HG03565 (cell line): Measurements from ENCODE around the gene PCSK7.

Experiments
- ATAC-seq: cut with Tn5 transposase; IDR thresholded peaks from one replicate; pipeline ENCODE4 v1.9.1; 2021; ENCODE audit warnings: mild to moderate bottlenecking, moderate library complexity; ENCODE audit not compliant: unreplicated experiment

The PCSK7 gene

DNA sequence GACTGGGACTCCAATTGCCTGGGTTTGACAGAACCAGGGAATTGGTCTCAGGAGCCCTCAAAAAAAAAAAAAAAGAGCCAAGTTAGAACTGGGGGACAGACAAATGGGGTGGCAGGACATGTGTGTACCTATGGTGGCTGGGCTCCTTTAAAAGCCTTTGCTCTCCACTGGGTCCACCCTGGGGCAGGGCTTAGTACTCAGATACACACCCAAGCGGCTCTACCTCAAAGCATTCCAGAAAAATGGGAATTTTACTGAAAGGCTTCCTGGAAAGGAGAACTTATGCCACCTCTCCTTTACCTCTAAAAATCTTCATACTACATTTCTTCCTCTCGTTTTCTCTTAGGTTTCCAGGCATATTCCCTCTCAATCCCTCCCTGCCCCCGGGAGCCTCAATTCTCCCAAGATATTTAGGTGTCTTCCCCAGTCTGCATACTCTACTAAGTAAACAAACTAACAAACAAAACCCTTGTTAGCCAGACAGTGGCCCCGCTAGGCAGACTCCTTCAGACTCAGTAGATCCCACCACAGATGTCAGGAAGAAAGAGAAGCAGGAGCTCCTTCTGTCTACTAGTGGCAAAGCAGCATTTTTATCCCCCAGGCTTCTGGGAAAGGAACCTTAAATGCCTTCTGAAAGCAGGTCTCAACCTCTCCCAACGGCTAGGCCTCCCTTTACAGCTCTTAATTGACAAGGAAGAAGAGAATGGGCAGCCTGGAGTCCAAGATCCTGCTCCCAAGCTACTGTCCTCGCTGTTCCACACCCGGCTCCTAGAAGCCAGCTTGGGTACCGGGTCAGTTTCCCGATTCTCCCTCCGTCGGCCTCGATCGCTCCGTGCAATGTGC, 653 bp downstream of the PCSK7 start:
- no peak for ATAC-seq

- ATAC-seq, result no peak
Measured at GRCh38 chr11:117230286-117230961, 1.4 kb downstream of the PCSK7 start.

GRCh38 chr11:117229931-117230285, 2.0 kb downstream of the PCSK7 start:
- ATAC-seq, result no peak

GRCh38 chr11:117229411-117229810, 2.5 kb downstream of the PCSK7 start:
- ATAC-seq, result no peak

- ATAC-seq, result no peak
Measured at GRCh38 chr11:117228091-117228490, 3.8 kb downstream of the PCSK7 start.

GRCh38 chr11:117226388-117227385, 5.2 kb downstream of the PCSK7 start:
- peak; percentile 60 for ATAC-seq

DNA sequence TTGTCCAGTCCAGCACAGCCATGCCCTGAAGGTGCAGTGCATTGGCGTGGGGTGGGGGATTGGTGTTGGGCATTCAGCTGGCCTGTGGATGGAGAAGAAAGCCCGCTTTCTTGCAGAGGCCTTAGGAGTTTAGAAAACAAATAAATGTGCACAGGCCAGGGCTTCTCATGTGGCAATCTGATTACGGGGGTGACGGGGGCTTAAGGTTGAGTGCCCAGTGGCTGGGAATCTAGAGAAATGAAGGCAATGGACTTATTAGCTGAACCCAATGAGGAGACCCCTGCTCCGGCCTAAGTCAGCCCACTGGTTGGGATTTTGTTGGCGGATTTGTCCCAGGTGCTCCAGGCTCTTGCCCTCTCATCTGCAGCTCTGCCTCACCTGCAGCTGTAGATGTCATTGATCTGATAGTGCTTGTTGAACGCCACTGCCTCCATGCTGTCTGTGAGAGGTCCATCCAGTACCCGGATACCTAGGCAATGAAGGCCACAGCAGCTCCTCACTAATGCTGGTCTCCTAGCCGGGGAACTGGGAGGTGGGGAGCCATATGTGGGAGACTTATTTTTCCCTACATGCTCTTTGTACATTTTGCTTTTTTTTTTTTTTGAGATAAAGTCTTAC, 6.2 kb downstream of the PCSK7 start:
- no peak for ATAC-seq

DNA sequence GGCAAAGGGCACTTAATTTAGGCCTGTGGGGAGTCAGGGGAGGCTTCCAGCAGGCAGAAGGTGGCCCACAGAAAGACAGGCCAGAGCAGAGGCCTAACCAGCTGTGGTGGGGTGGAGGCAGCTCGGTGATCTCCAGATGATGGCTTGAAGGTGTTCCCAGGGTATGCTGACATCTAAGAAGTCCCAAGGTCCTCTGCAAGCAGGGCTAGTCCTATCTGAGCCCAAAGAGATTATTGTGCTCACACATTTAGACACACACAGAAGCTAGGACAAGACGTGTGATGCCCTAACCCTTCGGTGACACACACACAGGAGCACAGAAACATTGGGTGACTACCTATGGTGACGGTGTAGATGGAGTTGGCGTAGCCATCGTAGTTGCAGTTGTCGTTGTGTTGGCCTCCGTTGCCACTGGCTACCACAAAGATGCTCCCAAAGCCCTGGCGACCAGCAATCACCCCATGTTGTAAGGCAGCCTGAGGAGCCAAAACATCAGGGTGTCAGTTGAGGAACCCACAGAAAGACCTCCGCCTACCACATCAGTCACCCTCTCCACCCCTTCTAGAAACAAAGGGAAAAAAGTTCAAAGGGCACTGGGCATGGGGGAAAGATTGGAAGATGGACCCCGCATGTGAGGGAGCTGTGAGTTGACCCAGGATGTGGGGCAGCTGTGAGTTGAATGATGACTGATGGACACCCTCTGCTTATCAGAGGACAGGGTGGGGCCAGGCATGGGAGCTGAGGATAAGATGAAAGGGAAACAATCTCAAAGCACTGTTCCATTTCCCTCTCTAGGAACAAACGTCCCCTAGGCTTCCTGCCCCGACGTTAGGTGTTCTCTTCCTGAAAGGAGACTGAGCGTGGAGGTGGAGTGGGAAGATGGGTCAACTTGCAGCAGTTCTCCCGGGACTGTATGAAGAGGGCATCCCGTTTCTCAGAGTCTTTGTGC, 7.9 kb downstream of the PCSK7 start:
- ATAC-seq, result no peak

DNA sequence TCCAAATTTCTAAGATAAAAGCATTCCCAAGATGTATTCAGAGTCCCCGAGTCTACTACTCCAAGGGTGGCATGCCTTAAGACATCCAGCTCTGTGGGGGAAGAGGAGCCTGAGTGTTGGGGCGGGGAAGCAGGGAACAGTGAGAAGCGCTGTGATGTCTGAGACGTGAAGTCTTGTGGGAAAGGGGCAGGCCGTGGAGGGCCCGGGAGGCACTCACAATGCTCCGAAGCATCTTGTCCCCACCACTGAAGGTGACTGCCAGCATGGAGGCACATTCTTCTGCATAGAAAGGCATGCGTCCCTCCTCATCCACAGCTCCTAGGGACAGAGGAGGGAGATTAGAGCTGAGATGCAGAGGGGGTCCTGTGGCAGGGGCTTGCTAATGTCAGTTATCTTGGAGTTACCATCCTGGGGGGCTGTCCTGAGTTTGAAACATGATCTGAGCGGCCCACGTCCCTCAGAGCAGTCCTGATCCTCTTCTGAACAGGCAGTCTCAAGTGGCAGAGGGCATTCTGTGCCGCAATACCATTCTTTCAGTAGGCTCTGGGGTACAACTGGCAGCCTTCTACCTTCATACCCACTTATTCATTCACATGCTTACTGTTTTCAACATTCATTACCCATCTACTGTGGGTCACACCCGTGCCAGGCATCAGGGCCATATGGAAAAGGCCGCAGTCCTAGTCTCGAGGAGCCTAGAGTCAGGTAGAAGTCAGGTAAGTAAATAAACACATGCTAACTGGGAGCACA, 8.7 kb downstream of the PCSK7 start:
- ATAC-seq, result no peak

DNA sequence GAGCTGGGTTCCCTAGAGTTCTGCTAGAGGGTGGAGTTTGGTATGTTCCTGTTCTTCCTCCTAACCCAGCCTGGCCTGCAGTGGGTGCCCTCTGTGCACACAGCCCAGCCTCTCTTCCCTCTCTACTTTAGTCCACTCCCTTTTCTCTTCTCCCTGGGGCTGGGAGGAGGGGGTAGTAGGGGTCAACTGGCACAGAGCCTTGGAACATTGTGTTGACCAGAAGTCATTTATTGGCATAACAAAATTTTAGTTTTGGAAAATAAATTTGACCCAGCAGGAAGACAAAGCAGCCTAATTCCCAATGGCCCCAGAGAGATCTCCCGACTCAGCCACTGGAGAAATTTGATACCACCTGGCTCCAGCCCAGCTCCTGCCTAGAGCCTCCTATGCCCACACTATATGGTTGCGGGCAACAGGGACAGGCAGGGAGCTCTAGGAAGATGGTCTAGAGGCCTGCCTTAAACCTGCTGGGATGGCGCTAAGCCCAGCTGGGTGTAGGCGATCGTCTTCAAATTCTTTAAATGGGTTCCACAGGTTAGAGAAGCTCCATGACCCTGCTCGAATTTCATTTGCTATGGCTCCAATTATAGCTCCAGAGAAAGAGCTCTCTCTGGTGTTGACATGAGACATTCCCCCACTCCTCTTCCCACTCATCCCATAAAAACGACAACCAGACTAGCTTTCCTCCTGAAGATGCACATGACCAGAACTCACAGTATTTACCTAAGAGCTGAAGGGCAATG, 9.9 kb downstream of the PCSK7 start:
- no peak for ATAC-seq

DNA sequence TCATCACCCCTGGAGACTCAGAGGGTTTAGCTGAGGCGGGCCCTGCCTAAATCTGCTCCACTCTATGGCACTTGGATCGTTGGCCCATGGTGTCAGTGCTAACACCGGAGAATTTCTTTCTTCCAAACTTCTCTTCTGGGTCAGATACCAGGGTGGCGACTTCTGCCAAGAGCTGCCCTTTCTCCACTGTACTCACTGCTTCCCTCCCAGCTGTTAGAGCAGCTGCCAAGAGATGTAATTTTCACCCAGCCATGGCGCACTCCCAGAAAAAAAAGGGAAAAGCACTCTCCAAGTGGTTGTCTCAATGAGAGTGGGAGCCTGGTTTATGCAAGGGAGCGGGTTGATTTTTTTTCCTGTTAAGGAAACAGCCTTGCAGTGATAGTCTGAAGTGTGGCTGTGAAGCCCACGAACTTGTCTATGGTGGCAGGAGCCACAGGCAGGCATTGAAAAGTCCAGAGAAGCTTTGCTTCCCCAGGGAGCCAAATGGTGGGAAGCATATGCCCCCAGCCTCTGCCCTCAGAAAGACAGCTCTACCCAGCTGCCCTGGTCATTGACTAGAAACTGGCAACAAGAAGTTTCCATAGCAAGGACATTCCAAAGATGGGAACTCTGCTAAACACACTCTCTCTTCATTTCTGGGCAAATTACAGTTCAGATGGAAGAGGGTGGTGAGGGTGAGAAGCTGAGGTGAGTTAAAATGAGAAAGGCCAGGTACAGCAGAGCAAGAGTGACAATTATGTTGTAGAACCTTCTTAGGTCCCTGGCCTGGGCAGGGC, 10.7 kb downstream of the PCSK7 start:
- no peak for ATAC-seq

DNA sequence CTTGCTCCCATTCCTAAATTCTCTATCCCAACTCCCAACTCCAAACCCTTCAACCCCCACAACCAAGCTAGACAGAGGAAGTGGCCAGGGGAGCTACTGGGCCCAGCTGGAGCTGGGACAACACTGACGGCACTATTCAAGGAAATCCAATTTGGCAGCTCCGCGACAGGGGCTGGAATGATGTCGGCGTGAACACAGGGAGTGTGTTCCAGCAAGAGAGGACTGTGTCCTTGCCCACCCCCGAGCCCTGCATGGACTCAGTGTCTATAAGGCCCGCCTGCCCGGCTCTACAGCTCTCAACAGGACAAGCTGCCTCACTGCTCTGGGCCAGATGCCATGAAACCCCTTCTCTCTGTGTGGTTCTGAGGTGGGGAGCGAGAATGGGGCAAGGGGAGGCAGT, 11.3 kb downstream of the PCSK7 start:
- ATAC-seq, result no peak

GRCh38 chr11:117219995-117220394, 11.9 kb downstream of the PCSK7 start:
- ATAC-seq, result no peak

- no peak for ATAC-seq
Measured at GRCh38 chr11:117219455-117219854, 12.4 kb downstream of the PCSK7 start.

- no peak for ATAC-seq
Measured at GRCh38 chr11:117219001-117219400, 12.9 kb downstream of the PCSK7 start.

DNA sequence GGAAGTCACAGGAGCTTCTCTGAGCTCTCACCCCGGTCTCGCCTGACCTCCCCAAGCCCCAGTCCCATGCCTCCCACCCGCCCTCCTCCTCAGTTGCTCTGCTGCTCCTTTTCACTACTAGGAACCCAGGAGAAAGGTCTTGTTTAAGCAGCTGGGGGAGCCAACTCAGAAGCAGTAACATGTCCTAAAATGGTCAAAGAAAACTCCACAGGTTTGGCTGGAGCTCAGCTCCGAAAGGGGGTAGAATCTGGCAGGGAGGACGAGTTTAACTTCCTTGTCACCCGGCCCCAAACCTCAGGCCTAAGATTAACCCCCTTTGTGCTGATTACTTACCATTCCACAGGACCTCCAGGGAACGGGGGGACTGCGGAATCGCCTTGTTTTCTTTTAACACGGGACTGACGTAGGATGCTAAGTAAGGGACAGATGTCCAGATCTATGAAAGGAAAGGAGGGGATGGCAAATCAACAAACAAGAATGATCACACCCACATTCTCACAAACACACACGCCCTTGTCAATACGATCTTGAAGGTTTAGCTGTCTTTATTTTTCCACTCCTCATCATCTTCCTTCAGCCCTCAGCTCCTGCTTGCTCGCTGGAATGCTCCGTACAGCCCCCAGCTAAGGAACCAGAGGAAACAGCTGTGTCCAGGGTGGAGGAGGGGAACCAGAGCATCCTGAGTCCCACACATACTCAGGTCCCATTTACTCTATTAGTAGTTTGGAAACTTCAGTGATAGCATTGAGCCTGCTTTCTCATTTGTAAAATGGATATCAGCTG, 13.5 kb downstream of the PCSK7 start:
- ATAC-seq, result no peak
